Measurements from ENCODE around the gene OR52B6.

The OR52B6 gene

DNA sequence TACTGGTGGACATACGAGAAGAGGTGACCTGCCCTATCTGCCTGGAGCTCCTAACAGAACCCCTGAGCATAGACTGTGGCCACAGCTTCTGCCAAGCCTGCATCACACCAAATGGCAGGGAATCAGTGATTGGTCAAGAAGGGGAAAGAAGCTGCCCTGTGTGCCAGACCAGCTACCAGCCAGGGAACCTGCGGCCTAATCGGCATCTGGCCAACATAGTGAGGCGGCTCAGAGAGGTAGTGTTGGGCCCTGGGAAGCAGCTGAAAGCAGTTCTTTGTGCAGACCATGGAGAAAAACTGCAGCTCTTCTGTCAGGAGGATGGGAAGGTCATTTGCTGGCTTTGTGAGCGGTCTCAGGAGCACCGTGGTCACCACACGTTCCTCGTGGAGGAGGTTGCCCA is 22.6 kb downstream of the OR52B6 start:
- Histone ChIP-seq H3K9ac (ENCODE audit: insufficient read length) (no peak overlapping the region), H3K9me3 (ENCODE audit: low read depth, low read length) (no peaks in the 10 kb centered on the region), H3K27ac (no peak overlapping the region), H3K4me3 (no peak overlapping the region), H3K36me3 (ENCODE audit: insufficient read depth, low read length) (no peaks in the 10 kb centered on the region)
- DNase-seq (ENCODE audit: low read depth, low spot score) = no peak
- TF ChIP-seq FOXP2 (optimal IDR thresholded peaks at IDR 0.05; ENCODE audit: control extremely low read depth, extremely low read length, insufficient read depth) = no peak
- no peak for TF ChIP-seq EZH2 (IDR thresholded peaks at IDR 0.05)
- TF ChIP-seq POLR2AphosphoS5 (IDR thresholded peaks at IDR 0.05; ENCODE audit: borderline replicate concordance, low read depth, low read length) = no peak

DNA sequence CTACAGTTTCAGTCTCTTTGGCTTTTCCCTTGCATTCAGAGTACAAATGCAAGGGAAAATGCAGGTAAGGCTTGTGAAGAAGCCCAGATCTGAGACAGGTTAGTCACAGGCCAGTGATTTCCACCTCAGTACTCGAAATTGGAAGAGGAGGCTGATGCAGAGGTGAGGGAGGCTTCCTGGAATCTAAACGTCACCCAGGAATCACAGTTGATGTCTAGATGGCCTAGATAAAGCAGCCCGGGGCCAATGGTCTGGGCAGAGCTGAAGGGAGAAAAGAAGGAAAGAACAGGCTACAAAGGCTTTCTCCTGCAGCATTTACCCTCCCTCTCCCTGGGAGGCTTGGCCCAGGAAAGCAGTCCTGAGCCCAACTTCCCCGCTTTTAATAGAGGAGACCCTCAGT is 24.2 kb downstream of the OR52B6 start:
- no peak for DNase-seq (ENCODE audit: low read depth, low spot score)
- Histone ChIP-seq H3K9me3 (ENCODE audit: low read depth, low read length) (no peaks in the 10 kb centered on the region), H3K9ac (ENCODE audit: insufficient read length) (no peak overlapping the region), H3K36me3 (ENCODE audit: insufficient read depth, low read length) (no peaks in the 10 kb centered on the region), H3K4me3 (no peak overlapping the region), H3K27ac (no peak overlapping the region)
- no peak for TF ChIP-seq FOXP2 (optimal IDR thresholded peaks at IDR 0.05; ENCODE audit: control extremely low read depth, extremely low read length, insufficient read depth)
- no peak for TF ChIP-seq EZH2 (IDR thresholded peaks at IDR 0.05)
- no peak for TF ChIP-seq POLR2AphosphoS5 (IDR thresholded peaks at IDR 0.05; ENCODE audit: borderline replicate concordance, low read depth, low read length)

DNA sequence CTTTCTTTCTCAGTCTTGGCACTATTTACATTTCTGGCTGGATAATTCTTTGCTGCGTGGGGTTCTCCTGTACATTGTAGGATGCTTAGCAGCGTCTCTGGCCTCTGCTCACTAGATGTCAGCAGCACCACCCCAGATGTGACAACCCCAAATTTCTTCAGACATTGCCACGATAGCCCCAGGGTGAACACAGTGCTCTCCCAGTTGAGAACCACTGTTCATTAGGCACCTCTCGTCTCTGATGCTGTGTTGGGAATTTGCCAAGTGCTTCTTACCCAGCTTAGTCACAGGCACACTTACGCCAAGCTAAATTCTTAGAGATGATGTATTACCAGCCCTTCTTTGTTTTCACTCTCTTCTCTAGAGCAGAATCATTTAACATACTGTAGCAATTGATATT is 25.2 kb downstream of the OR52B6 start:
- TF ChIP-seq EZH2 (IDR thresholded peaks at IDR 0.05) (no peak), FOXP2 (optimal IDR thresholded peaks at IDR 0.05; ENCODE audit: control extremely low read depth, extremely low read length, insufficient read depth) (no peak), POLR2AphosphoS5 (IDR thresholded peaks at IDR 0.05; ENCODE audit: borderline replicate concordance, low read depth, low read length) (no peak)
- H3K9ac ChIP-seq (ENCODE audit: insufficient read length) = no peak overlapping the region
- no peak overlapping the region for H3K4me3 ChIP-seq
- DNase-seq (ENCODE audit: low read depth, low spot score) = no peak
- no peak overlapping the region for H3K27ac ChIP-seq
- no peaks in the 10 kb centered on the region for H3K36me3 ChIP-seq (ENCODE audit: insufficient read depth, low read length)
- H3K9me3 ChIP-seq (ENCODE audit: low read depth, low read length) = no peaks in the 10 kb centered on the region

DNA sequence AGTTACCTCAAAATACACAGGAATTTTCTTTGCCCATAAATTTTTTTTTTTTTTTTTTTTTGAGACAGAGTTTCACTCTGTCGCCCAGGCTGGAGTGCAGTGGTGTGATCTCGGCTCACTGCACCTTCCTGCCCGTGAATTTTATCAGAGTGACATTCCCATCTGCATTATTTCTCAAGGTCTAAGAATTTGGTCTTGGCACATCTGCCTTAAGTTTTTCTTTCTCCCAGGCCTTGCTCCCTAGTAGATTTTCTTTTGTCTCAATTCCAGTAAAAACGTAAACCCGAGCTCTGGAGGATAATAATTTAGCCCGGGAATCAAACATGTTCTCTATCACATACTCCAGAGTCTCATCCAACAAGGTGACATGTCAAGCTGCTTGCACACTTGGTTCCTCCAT is 28.1 kb downstream of the OR52B6 start:
- no peaks in the 10 kb centered on the region for H3K9me3 ChIP-seq (ENCODE audit: low read depth, low read length)
- no peak overlapping the region for H3K9ac ChIP-seq (ENCODE audit: insufficient read length)
- no peak for TF ChIP-seq POLR2AphosphoS5 (IDR thresholded peaks at IDR 0.05; ENCODE audit: borderline replicate concordance, low read depth, low read length)
- TF ChIP-seq EZH2 (IDR thresholded peaks at IDR 0.05) = no peak
- no peak for TF ChIP-seq FOXP2 (optimal IDR thresholded peaks at IDR 0.05; ENCODE audit: control extremely low read depth, extremely low read length, insufficient read depth)
- DNase-seq (ENCODE audit: low read depth, low spot score) = no peak
- H3K4me3 ChIP-seq = no peak overlapping the region
- H3K36me3 ChIP-seq (ENCODE audit: insufficient read depth, low read length) = no peaks in the 10 kb centered on the region
- no peak overlapping the region for H3K27ac ChIP-seq

DNA sequence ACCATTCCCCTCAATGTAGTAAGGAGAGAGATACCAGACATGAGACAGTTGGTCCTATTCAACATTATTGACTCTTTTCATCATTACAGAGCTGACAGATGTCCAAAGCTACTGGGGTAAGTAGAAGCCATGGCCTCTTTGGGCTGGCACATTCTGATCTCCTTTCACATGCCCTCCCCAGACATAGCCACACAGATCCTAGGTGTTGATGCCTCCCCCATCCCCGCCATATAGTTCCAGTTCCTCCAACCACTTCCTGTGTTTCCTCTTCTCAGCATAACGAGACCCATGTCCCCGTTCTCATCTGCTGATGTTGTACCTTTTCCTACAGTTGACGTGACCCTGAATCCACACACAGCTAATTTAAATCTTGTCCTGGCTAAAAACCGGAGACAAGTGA is 29.8 kb downstream of the OR52B6 start:
- TF ChIP-seq EZH2 (IDR thresholded peaks at IDR 0.05) = no peak
- no peak for TF ChIP-seq POLR2AphosphoS5 (IDR thresholded peaks at IDR 0.05; ENCODE audit: borderline replicate concordance, low read depth, low read length)
- no peak for TF ChIP-seq FOXP2 (optimal IDR thresholded peaks at IDR 0.05; ENCODE audit: control extremely low read depth, extremely low read length, insufficient read depth)
- no peaks in the 10 kb centered on the region for H3K36me3 ChIP-seq (ENCODE audit: insufficient read depth, low read length)
- H3K4me3 ChIP-seq = no peak overlapping the region
- H3K9me3 ChIP-seq (ENCODE audit: low read depth, low read length) = no peaks in the 10 kb centered on the region
- H3K27ac ChIP-seq = no peak overlapping the region
- DNase-seq (ENCODE audit: low read depth, low spot score) = no peak
- H3K9ac ChIP-seq (ENCODE audit: insufficient read length) = no peak overlapping the region

DNA sequence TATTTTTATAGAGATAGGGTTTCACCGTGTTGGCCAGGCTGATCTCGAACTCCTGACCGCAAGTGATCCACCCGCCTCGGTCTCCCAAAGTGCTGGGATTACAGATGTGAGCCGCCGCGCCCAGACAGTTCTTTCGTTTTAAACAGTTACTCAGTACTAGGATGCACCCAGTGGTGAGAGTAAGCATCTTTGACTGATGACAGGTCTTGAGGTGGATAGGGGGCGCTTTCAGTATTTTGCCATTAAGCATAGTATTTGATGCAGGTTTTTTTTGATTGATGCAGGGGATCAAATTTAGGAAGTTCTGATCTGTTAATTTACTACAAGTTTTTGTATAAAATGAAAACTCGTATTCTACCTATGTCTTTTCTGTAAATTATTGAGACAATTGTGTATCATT is 30.9 kb downstream of the OR52B6 start:
- Histone ChIP-seq H3K27ac (no peak overlapping the region), H3K9ac (ENCODE audit: insufficient read length) (no peak overlapping the region), H3K9me3 (ENCODE audit: low read depth, low read length) (no peaks in the 10 kb centered on the region), H3K4me3 (no peak overlapping the region), H3K36me3 (ENCODE audit: insufficient read depth, low read length) (no peaks in the 10 kb centered on the region)
- DNase-seq (ENCODE audit: low read depth, low spot score) = no peak
- no peak for TF ChIP-seq EZH2 (IDR thresholded peaks at IDR 0.05)
- TF ChIP-seq FOXP2 (optimal IDR thresholded peaks at IDR 0.05; ENCODE audit: control extremely low read depth, extremely low read length, insufficient read depth) = no peak
- TF ChIP-seq POLR2AphosphoS5 (IDR thresholded peaks at IDR 0.05; ENCODE audit: borderline replicate concordance, low read depth, low read length) = no peak

DNA sequence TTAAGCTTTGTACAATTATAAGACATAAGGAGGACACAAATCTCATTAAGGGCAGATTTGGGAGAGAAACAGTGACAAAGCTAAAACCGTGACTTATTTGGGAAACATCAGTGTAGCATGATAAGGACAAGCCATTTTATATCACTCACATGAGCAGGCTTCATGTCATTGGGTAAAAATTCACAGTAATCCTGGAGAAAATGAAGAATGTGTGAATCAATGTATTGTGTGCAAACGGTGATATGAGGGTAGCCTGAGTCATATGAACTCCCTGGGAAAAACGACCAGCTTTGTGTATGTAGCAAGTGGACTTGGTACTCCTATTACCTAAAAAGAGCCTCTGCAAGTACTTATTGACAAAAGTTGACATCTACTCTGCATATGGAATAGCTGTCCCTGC is 38.1 kb downstream of the OR52B6 start:
- DNase-seq (ENCODE audit: low read depth, low spot score) = no peak
- H3K9ac ChIP-seq (ENCODE audit: insufficient read length) = no peak overlapping the region
- TF ChIP-seq POLR2AphosphoS5 (IDR thresholded peaks at IDR 0.05; ENCODE audit: borderline replicate concordance, low read depth, low read length) = no peak
- TF ChIP-seq EZH2 (IDR thresholded peaks at IDR 0.05) = no peak
- no peak for TF ChIP-seq FOXP2 (optimal IDR thresholded peaks at IDR 0.05; ENCODE audit: control extremely low read depth, extremely low read length, insufficient read depth)
- no peaks in the 10 kb centered on the region for H3K36me3 ChIP-seq (ENCODE audit: insufficient read depth, low read length)
- no peak overlapping the region for H3K4me3 ChIP-seq
- H3K27ac ChIP-seq = no peak overlapping the region
- H3K9me3 ChIP-seq (ENCODE audit: low read depth, low read length) = no peaks in the 10 kb centered on the region

DNA sequence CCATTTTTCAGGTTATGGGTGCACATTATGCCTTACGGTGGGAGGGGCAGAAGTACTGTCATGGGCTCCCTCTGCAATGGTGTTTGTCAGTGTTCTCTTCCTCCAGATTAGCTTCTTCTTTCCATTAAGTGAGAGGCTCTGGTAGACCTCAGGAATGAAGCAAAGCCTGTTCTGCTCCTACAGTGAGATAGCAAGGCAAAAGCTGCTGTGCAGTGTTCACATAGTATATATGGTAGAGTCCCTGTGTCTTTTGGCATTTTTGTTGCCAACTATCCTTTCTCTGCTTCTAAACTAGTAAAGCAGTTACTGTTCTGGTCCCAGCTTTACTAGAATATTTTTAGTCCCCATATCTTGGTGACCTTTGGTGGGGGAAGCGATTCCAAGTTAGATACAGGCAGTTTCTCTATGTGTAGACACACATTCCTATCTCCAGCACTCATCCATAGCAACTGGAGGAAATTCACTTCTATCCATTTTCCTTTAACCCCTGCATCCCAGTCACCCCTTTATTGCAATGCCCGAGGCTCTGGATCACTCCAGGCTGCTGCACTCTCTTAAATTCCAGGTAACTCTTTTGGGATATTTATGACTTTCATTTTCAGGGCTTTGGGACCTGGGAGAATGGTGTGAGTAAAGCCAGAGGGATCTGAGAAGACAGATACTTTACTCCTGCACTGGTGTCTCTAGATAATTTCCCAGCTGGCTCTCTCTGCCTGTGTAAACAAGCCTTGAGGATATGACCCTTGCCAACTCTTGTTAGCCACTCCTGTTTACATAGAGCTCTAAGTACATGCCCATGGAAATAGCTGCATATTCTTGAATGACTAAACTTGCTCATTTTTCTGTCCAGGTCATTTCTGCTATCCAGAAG is 40.2 kb downstream of the OR52B6 start:
- no peak overlapping the region for H3K27ac ChIP-seq
- no peak overlapping the region for H3K4me3 ChIP-seq
- TF ChIP-seq EZH2 (IDR thresholded peaks at IDR 0.05) (no peak), POLR2AphosphoS5 (IDR thresholded peaks at IDR 0.05; ENCODE audit: borderline replicate concordance, low read depth, low read length) (no peak), FOXP2 (optimal IDR thresholded peaks at IDR 0.05; ENCODE audit: control extremely low read depth, extremely low read length, insufficient read depth) (no peak)
- no peak overlapping the region for H3K9ac ChIP-seq (ENCODE audit: insufficient read length)
- no peak for DNase-seq (ENCODE audit: low read depth, low spot score)
- no peaks in the 10 kb centered on the region for H3K9me3 ChIP-seq (ENCODE audit: low read depth, low read length)
- no peaks in the 10 kb centered on the region for H3K36me3 ChIP-seq (ENCODE audit: insufficient read depth, low read length)

All from SK-N-MC (cell line).